ENCODE results near the gene KLK14.

DNA sequence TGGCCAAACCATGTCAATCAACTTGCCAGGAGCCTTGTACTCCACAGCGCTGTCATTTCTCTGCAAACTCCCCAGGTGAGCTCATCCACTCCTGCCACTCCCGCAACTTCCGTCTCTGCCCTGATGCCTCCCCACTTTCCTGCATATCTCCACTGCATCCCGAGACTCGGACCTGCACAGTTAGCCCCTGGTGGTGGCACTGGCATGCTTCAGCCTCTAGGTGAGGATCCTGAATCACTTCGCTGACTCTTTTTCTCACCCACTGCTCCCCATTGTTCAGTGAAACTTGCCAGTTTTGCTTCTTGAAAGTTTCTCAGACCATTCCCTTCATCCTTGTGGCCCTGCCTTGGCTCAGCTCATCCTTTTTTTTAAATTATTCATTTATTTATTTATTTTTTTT lies 28.9 kb upstream of the KLK14 start:
- TF ChIP-seq, protein P1, sequence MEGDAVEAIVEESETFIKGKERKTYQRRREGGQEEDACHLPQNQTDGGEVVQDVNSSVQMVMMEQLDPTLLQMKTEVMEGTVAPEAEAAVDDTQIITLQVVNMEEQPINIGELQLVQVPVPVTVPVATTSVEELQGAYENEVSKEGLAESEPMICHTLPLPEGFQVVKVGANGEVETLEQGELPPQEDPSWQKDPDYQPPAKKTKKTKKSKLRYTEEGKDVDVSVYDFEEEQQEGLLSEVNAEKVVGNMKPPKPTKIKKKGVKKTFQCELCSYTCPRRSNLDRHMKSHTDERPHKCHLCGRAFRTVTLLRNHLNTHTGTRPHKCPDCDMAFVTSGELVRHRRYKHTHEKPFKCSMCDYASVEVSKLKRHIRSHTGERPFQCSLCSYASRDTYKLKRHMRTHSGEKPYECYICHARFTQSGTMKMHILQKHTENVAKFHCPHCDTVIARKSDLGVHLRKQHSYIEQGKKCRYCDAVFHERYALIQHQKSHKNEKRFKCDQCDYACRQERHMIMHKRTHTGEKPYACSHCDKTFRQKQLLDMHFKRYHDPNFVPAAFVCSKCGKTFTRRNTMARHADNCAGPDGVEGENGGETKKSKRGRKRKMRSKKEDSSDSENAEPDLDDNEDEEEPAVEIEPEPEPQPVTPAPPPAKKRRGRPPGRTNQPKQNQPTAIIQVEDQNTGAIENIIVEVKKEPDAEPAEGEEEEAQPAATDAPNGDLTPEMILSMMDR (IDR thresholded peaks at IDR 0.05; ENCODE audit: insufficient read depth, low read length), result no peak
- TF ChIP-seq SPI1 (IDR thresholded peaks at IDR 0.05; ENCODE audit: borderline replicate concordance, low read depth) (no peak), GABPA (IDR thresholded peaks at IDR 0.05; ENCODE audit: low read depth) (no peak), POLR2AphosphoS5 (IDR thresholded peaks at IDR 0.05; ENCODE audit: low read depth) (no peak)
- TF ChIP-seq, protein P2, sequence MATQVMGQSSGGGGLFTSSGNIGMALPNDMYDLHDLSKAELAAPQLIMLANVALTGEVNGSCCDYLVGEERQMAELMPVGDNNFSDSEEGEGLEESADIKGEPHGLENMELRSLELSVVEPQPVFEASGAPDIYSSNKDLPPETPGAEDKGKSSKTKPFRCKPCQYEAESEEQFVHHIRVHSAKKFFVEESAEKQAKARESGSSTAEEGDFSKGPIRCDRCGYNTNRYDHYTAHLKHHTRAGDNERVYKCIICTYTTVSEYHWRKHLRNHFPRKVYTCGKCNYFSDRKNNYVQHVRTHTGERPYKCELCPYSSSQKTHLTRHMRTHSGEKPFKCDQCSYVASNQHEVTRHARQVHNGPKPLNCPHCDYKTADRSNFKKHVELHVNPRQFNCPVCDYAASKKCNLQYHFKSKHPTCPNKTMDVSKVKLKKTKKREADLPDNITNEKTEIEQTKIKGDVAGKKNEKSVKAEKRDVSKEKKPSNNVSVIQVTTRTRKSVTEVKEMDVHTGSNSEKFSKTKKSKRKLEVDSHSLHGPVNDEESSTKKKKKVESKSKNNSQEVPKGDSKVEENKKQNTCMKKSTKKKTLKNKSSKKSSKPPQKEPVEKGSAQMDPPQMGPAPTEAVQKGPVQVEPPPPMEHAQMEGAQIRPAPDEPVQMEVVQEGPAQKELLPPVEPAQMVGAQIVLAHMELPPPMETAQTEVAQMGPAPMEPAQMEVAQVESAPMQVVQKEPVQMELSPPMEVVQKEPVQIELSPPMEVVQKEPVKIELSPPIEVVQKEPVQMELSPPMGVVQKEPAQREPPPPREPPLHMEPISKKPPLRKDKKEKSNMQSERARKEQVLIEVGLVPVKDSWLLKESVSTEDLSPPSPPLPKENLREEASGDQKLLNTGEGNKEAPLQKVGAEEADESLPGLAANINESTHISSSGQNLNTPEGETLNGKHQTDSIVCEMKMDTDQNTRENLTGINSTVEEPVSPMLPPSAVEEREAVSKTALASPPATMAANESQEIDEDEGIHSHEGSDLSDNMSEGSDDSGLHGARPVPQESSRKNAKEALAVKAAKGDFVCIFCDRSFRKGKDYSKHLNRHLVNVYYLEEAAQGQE (IDR thresholded peaks at IDR 0.05; ENCODE audit: insufficient replicate concordance, low read depth), result no peak
